NB4 (cell line): Measurements from ENCODE around the gene C17orf58.
A peak's percentile ranks its signal among the peaks of the same experiment; 100 is the strongest.

ENCODE experiments used
- DNase-seq: peaks from one replicate; pipeline ENCODE4 v3.0.0; 2010; ENCODE audit warnings: low read depth
- H3K4me3 ChIP-seq: one replicate; pipeline ENCODE4 v1.5.1; 2011; ENCODE audit warnings: mild to moderate bottlenecking, low read depth, low read length, moderate library complexity
- MYC ChIP-seq: IDR thresholded peaks from 2 replicates; pipeline ENCODE4 v1.6.1; 2011; ENCODE audit warnings: low read depth, low read length
- POLR2A ChIP-seq: IDR thresholded peaks from 2 replicates; pipeline ENCODE4 v1.6.1; 2011; ENCODE audit warnings: mild to moderate bottlenecking; ENCODE audit not compliant: insufficient read length; ENCODE audit errors: extremely low read depth
- TF ChIP-seq, protein P1 (sequence below): IDR thresholded peaks from 2 replicates; pipeline ENCODE4 v1.6.1; 2011; ENCODE audit warnings: low read depth, low read length
- TF ChIP-seq, protein P2 (sequence below): IDR thresholded peaks from one replicate; pipeline ENCODE4 v1.5.1; 2012; ENCODE audit warnings: low read depth, low read length

C17orf58 gene

DNA sequence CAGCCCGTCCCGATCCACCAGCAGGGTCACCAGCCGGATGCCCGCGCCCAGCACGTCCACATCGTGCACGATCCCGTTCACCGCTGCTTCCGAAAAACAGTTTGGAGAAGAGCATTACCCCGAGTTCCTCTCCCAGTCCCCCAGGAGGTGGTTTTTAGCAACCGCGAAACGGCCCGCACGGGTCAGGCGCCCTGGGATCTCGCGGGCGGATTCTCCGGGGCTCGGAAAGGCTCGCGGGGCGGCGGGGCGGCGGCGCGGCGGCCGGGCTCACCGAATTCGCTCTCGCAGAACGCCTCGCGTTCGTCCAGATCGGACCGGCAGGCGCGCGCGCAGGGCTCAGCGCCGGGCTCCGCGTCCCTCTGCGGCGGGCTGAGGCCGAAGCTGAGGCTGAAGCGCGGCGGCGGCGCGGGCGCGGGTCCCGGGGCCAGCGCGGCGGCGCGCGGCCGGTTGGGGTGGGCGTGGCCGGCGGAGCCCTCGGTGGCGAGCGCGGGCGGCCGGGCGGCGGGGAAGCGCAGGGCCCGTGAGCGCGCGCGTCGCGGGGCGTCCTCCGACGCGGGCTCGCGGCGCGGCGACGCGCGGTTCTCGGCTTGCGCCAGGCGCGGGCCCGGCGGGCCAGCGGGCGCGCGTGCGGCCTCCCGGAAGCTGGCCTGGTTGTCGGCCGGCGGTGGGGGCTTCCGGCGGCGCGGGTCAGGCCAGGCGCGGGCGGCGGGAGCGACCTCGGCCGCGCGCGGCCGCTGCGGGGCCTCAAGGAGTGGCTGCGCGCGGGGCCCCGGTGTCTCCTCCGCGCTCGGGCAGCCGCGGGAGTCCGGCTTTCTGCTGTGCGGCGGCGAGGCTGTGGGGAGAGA is 2.9 kb downstream of the C17orf58 start:
- DNase-seq, result peak; percentile 86
- peak; percentile 35 for TF ChIP-seq POLR2A
- TF ChIP-seq, protein P1, sequence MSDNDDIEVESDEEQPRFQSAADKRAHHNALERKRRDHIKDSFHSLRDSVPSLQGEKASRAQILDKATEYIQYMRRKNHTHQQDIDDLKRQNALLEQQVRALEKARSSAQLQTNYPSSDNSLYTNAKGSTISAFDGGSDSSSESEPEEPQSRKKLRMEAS, result no peak; the same call in 1 of the 2 replicates
- TF ChIP-seq, protein P2, sequence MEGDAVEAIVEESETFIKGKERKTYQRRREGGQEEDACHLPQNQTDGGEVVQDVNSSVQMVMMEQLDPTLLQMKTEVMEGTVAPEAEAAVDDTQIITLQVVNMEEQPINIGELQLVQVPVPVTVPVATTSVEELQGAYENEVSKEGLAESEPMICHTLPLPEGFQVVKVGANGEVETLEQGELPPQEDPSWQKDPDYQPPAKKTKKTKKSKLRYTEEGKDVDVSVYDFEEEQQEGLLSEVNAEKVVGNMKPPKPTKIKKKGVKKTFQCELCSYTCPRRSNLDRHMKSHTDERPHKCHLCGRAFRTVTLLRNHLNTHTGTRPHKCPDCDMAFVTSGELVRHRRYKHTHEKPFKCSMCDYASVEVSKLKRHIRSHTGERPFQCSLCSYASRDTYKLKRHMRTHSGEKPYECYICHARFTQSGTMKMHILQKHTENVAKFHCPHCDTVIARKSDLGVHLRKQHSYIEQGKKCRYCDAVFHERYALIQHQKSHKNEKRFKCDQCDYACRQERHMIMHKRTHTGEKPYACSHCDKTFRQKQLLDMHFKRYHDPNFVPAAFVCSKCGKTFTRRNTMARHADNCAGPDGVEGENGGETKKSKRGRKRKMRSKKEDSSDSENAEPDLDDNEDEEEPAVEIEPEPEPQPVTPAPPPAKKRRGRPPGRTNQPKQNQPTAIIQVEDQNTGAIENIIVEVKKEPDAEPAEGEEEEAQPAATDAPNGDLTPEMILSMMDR, result no peak
- peak overlapping the region; percentile 72 for H3K4me3 ChIP-seq

DNA sequence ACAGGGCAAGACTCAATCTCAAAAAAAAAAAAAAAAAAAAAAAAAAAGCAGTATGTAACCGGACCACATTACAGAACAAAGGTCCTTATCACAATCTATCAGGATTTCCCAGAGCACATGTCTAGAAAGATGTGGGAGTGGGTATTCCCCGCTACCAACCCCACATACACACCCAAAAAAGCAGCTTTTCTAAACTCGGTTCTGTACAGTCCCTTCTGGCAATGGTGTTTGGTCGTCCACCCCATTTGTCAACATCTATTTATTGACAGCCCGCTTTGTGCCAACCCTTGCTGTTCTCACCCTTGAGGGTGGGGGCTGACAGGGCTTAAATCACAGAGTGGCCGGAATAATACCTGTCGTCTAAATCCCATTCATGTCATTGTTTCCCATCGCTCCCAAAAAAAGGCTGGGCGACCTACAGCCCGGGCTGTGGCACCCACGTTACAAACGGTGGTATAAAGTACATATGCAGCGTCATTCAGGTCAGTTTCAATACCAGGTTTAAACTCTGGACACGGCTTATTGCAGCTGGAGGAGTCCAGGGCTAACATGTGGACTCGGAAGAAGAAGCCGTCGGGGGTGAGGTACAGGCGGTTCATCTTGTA is 3.6 kb downstream of the C17orf58 start:
- DNase-seq, result no peak
- peak overlapping the region; percentile 72 for H3K4me3 ChIP-seq
- no peak for TF ChIP-seq POLR2A
- TF ChIP-seq, protein P1, result no peak
- TF ChIP-seq MYC, result no peak
- TF ChIP-seq, protein P2, result no peak

DNA sequence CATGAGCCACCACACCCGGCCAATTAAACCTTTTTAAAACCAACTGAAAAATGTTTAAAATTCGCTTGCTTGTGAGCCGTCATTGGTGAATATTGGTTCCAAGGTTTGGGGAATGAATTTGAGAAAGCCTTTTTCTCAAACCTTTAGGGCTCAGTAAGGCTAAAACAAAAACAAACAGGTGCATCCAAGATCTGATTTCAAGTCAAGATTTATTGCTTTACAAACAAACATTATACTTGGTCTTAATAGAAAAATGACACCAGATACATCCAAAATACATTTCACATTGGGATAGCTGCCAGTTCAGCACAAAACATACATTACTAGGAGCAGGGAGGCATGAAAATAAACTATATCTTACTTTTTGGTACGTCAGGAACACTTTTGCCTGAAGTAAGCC is 5.4 kb downstream of the C17orf58 start:
- TF ChIP-seq, protein P2, result no peak
- TF ChIP-seq, protein P1, result no peak
- TF ChIP-seq MYC, result no peak
- TF ChIP-seq POLR2A, result no peak
- no peak for DNase-seq
- no peak overlapping the region for H3K4me3 ChIP-seq

DNA sequence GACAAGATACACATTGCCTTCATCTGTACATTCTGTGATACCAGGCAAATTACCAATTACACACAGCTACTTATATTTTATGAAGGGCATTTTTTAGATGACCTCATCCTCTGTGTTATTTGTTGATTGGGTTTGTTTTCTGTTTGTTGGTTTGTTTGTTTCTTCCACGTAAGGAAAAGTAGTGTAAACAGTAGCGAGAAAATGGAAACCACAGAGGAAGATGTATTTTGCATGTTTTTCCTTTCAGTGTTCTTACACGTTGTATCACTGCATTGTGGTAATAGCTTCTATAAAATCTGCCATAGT is 12.9 kb downstream of the C17orf58 start:
- TF ChIP-seq, protein P1, result no peak
- TF ChIP-seq MYC, result no peak
- no peak for TF ChIP-seq POLR2A
- TF ChIP-seq, protein P2, result no peak
- no peak for DNase-seq
- no peak overlapping the region for H3K4me3 ChIP-seq

DNA sequence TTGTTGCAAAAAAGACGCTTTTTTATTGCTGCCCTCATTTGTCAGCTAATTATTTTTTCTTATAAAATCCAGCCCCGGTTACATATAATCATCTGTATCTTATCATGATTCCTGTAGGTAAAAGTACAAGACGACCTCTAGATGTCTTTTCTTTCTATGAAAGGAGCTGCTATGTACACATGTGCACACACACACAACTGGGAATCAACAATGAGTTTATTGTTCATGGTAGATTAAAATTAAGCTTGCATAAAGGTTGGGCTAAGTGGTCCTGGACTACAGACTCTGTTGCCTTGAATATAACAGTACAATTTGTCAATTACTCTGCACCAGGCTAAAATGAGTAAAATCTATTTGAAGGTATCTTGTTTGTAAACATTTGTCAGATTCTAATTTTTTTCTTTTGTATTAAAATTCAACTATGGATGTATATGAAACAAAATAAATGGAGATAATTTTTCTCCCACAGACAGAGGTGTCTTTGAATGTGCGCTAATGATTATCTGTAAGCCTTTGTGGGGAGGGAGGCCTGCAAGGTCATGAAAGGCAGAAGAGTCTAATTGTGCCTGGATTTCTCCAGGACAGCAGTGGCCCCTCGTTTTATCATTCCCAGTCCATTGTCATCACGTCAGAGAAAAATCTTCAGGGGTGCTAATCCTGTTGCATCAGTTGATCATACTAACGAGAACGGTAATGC is 13.4 kb downstream of the C17orf58 start:
- no peak for DNase-seq
- TF ChIP-seq, protein P1, result no peak
- TF ChIP-seq POLR2A (no peak), MYC (no peak)
- TF ChIP-seq, protein P2, result no peak
- no peak overlapping the region for H3K4me3 ChIP-seq
